ENCODE data around the gene IQGAP2.
"Not testable (repeated sequence)": the region's sequence is repeated elsewhere in the genome, so short reads cannot be mapped to it uniquely, and the experiment has no call there.

The IQGAP2 gene

DNA sequence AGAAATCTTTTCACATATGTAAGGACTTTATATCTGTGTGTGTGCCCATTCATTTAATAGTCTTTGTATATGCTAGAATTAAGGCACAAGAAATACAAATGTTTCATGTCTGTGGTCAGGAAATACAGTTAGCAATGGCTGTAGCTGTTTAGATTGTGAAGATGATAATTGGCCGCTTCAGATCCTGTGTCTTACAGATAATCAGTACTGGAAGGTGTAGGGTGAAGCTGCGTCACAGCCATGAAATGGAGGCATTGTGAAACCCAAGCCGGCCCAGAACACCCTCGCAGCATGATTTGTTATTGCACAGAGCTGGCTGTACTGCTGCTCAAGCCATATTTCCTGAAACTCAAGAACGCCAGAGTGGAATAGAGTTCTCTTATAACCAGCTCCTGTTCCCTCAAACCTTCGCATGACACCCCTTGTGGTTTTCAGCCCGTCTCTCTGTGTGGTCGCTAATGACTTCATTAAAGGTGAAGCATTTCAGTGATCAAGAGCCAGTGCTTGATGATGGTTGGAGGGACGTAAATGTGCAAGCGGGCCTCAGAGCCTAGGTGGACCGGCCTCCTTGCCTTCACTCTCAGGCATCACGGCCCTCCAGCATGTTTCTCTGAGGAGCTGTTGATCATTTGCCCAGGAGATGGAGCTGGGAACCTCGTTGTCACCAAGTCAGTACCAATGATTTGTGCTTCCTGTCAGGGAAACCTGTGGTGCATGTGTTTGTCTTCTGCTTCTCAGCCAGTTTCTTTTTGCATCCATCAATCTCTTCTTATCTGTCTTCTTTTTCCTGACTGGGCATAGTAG, 140.0 kb downstream of the IQGAP2 start:
- peak; percentile 51 for DNase-seq (ENCODE audit: low read depth)

DNA sequence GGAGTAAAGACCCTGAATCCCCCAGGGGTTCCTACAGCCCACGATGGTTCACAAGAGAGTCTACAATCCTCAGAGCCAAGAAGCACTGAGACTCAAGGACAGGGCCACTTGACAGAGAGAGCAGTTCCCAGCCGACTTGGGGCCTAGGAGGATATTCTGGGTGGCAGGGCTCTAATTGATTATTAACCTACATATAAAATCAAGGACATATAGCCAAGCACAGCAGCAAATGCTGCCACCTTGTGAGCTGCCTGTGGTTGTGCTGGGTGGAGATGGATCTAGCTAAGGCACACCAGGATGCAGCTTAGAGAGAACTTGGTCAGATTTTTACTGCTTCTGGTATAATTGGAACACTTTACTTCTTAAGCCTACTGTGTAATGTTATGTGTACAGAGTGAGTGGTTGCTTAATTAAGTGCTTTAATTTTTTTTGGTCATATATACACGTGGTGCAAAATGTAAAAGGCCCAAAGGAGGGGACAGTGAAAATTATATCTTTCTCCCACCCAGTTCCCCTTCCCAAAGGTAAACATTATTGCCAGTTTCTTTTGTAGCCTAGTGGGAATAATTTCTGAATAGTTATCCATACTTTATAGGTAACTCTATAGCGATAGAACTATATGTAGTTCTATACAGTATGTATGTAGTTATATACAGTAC, 141.3 kb downstream of the IQGAP2 start:
- DNase-seq (ENCODE audit: low read depth), result peak; percentile 48

DNA sequence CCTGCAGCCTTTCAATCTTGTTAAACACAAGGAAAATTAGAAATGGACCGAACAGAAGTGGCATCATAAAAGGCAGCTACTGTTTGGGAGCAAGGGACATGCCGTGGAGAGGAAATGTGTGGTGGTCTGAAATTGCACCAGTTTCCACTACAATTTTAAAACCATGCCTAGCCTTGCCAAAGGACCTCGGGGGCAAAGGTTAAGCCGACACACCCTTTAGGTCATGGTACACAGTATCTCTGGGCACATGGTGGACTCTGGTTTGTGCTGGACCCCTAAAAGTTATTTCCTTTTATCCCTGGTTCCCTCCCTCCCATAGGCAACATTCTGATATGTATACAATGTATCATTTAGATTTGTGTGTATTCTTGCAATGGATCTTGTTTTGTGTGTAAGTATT, 142.1 kb downstream of the IQGAP2 start:
- no peak for DNase-seq (ENCODE audit: low read depth)

DNA sequence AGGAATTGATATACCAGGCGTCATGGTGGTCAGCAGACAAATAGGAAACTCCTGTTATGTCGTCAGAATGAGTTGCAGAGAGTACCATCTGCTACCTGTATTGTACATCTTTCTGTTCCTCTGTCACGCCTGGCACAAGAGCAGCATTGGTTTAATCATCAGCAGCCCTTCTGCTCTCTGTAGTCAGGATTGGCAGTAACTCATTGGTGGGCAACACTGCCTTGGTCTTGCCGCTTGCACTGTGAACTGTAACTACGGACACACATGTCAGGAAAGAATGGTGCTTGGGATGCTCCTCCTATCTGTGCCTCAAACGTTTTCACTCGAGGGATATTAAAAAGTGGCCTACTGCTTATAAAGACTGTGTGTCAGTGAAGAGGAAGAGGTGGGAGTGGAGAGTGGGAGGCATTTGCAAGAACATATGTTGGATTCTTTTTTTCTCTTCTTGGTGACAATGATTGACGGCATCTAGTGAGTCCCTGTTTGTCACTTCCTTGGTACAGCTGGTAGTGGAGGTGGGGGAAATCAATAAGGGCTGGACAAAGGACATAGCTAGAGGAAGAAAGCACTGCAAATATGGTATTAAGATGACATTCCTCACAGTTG, 143.5 kb downstream of the IQGAP2 start:
- DNase-seq (ENCODE audit: low read depth), result no peak

DNA sequence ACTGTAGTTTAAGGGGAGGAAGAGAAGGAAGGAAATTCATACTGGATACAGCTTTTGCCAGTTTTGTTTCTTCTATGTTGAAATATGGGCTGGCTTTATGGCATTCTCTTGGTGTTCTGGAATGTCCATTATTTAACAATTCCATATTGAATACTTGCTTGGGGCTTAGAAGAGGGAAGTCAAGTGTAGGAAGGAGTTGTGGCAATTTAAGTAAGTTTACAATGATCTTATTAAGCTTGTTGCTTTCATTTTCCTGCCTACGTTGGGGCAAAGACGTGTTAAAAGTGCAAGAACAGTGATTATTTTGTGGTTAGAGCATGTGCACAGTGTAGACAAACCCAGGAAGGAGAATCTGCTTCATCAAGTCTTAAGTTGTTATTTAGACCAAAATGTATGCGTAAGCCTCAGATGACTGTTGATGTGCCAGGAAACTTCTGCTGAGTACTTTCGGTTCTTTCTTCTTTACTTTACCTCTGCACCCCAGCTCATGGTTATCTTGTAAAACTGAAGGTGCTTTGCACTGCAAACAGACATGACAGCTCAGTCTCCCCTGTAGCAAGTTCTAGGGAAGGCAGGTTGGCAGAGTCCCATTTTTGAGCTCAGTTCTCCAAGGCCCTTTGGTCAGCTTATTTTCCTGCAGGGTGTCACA, 144.3 kb downstream of the IQGAP2 start:
- peak; percentile 24 for DNase-seq (ENCODE audit: low read depth)

DNA sequence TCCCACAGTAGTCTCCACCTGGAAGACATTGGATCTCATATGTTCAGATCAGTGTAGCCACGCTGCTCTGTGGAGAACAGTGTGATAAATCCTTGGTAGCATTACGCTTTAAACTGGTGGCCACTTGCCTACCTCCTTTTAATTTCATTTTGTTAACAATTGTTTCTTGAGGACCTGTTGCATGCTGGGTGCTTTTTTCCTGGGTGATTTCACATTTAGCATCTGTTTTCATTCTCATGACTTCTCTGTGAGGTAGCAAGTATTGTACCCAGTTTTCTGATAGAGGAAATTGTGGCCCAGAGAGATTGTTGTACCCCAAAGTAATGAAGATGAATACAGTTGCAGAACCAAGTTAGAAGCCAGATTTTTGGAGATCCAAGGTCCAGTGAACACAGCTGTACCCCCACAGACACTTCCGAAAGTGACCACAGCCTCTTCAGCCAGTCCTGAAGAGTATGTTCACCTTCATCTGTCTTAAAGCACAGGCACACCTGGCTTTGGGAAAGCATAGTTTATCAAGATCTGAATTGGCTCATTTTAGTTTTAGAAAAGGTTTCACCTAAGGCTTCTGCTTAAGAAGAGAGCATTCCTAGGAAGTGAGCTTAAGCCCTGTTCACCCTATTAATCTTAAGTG, 144.9 kb downstream of the IQGAP2 start:
- DNase-seq (ENCODE audit: low read depth), result no peak

DNA sequence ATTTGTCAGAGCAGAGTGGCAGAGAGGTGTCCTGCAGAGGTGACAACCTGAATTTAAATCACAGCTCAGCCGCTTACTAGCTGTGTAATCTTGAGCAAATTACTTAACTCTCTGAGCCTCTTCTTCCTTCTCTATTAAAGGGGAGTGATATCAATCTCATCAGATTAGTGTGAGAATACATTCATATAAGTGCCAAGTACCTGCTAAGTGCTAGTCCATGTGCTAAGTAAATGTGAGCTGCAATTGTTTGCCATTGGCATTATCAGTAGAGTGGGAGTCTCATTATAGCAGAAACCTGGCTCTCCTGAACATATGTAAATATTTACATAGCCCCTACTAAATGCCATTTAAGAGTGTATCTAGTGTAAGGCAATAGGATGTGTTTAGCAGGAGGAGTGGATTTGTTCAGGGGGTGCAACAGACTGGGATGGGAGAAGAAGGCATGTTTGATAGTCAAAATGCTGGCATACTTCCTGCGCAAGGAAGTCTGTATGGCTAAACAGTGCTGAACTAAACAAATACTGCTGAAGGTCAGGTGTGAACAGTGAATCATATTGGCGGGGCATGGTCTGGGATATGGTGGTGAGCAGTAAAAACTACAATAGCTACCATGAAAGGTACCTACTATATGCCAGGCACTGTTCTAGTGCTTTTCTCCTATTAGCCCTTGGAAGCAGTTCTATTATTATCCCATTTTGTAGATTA, 145.6 kb downstream of the IQGAP2 start:
- DNase-seq (ENCODE audit: low read depth), result no peak

DNA sequence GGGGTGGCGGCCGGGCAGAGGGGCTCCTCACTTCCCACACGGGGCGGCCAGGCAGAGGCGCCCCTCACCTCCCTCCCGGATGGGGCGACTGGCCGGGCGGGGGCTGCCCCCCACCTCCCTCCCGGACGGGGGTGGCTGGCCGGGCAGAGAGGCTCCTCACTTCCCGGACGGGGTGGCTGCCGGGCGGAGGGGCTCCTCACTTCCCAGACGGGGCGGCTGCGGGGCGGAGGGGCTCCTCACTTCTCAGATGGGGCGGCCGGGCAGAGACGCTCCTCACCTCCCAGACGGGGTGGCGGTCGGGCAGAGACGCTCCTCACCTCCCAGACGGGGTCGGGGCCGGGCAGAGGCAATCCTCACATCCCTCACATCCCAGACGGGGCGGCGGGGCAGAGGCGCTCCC, 147.8 kb downstream of the IQGAP2 start:
- DNase-seq (ENCODE audit: low read depth), result not testable (repeated sequence)

DNA sequence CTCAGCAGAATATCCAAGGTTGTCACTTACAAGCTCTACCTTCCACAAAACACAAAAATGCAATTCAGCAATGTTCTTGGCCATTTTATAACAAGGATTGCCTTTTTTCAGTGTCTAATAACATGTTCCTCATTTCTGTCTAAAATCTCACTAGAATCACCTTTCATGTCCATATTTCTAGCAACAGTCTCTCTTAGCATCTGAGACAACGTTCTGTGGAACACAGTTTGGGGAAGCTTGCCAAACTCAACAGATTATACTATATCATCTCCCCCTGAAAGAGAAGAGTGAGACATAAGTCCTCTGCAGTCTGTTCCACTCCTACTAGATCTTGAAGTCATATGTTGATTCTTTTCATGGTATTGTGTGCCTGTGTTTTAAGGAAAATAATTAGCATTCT, 149.5 kb downstream of the IQGAP2 start:
- no peak for DNase-seq (ENCODE audit: low read depth)

DNA sequence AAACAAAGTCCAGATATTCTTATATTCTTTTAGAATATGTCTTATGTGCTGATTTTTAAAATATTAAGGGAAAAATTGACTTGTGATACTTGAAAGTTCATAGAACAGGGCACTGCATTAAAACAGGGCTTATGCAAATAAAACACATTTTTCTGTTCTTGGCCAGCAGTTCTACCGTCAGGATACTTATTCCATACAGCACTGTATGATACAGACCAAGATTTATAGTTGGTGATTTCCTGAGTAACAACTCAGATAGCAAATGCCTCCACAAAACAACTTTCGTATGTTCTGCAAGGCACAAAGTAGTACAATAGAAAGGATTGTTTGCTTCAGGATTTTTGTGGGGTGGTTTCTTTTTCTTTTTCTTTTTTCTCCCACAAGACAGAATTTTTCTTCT, 150.2 kb downstream of the IQGAP2 start:
- DNase-seq (ENCODE audit: low read depth), result no peak

DNA sequence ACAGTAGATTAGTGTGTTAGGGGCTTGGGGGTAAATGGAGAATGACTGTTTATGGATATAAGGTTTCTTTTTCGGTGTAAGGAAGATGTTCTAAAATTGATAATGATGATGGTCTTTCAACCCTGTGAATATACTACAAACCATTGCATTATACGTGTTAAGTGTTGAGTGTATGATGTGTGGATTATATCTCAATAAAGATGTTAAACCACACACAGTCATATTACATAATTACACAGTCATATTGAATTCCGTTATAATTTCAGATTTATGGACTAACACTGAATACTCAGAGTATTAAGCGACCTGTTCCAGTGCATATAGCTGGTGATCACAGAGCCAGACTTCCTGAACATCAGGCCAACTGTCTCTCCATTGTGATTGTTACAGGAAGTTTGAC, 152.0 kb downstream of the IQGAP2 start:
- DNase-seq (ENCODE audit: low read depth), result no peak

DNA sequence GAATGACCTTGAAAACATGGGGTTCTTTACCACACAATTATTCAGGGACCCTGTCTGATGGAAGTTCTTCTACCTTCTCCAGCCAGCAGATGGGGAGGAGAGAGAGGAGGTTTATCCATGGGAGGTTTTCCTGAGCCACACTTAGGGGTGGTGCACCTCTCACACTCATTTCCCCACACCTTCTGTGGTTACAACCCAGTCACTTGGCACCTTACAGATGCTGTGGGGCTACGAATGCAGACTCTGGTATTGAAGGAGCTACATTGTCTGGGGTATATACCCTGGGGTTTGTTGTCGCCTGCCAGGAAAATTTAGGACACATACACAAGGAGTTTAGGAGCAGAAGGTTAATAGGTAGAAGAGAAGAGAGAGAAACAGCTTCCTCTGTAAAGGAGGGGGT, 152.6 kb downstream of the IQGAP2 start:
- DNase-seq (ENCODE audit: low read depth), result no peak

DNA sequence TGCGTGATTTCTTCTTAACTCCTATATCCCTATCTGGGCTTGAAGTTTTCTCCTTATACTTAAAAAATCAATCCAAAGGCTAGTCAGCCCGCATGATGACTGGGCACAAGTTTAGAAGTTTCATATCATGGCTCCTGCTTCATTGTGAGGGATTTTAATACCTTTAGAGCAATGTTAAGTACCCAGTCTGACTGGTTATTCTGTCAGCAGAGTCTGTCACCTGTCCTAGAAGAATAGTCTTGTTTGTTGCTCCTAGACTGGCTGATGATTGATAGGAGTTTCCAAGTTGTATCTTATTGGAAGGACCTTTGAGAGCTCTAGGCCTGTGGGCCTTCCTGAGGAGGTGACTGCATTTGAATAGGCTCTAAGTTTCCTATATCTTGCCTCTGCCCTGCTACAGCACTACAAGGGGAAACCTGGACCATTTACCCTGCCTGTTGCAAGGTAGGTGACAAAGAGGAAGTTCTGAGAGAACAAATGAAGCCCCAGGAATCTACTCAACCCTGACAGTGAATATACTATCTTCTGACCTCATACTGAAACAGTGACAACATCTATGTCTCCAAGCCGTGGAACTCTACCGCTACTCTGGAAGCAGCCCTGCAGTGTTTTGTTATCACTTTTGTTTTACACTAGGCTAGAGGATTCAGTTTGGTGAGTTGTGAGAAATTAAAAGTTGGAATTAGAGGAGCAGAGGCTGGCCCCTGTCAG, 153.6 kb downstream of the IQGAP2 start:
- DNase-seq (ENCODE audit: low read depth), result no peak

DNA sequence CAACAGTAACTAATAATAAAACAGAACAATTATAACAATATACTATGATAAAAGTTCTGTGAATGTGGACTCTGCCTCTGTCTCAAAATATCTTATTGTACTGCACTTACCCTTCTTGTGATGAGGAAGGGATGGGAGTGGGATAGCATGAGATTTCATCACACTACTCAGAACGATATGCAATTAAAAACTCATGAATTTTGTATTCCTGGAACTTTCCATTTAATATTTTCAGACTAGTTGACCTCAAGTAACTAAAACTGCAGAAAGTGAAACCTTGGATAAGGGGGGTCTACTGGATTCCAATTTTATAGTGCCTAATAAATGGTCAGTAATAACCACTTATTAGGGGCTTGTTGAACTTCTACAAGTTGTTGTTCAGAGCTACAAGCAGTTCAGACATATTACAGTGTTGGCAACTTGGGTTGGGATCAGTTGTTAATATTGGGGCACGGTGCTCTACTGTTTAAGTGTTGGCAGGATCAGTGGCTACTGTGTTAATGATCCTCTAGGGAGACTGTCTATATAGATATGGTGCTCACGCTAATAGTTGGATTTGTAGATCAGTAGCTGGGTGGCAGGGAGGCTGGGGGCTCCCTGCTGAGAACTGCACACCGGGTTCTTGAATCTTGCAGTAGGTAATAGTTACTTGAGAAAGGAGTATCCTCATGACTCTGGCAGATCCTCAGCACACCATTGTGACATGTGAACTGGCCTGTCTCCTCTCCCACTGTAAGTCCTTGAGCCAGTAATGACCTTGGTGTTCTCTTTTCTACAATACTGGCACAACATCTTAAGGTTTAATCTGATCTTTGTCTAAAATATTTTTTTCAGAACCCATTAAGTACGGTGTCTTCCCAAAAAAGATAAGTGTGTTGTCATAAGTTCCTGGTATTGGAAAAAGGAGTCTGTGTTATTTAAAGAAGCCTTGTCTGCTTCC, 158.1 kb downstream of the IQGAP2 start:
- no peak for DNase-seq (ENCODE audit: low read depth)

DNA sequence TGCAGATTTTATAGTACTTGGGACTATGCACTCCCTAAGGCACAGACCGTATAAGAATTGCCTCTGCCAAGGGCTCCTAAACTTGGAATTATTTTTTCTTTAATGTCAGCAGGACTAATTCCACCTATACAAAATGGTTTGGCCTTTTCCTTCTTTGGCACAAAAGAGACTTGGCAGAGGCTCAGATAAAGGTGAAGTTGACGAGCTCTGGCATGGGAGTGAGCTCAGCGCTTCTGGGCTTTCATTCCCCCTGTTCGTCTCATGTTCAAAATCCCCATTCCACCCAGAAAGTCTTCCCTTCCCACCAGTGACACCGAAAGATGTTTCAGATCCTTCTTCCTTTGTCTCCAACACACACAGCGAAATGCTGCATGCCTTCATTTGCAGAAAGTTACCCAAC, 158.9 kb downstream of the IQGAP2 start:
- no peak for DNase-seq (ENCODE audit: low read depth)

DNA sequence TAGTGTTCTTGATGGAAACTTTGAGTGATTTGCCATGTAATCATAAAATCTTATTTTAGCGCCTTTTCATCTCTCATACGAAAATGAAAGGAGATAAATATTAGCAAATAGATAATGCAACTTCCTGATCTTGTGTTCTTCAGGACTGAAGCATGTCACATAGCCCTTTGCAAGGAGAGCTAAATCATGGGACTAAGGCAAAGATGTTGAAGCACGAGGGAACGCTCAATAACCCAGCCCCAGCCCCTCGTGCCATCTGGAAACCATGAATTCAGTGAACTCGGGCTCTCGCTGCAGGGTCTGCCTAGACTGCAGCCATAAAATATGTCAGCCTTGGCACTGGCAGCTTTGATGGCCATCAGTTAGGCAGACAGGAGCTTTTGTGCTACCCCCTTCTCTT, 161.9 kb downstream of the IQGAP2 start:
- no peak for DNase-seq (ENCODE audit: low read depth)

DNA sequence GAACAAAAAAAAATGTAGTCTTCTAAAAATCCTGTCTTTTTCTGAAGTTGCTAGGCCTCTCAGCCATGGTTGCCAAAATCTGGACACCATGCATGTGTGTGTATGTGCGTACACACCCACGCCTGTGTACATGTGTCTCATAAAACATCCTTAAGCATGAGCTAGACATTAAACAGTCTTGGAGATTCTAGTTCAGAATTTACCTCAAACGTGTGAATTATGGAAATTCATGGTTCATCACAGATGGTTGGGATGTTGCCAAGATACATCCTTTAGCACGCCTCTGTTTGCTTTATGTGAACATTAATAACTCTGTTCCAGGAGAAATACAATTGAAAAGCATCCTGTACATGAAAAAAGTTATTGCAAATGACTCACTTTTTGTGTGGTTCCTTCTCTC, 167.1 kb downstream of the IQGAP2 start:
- no peak for DNase-seq (ENCODE audit: low read depth)

DNA sequence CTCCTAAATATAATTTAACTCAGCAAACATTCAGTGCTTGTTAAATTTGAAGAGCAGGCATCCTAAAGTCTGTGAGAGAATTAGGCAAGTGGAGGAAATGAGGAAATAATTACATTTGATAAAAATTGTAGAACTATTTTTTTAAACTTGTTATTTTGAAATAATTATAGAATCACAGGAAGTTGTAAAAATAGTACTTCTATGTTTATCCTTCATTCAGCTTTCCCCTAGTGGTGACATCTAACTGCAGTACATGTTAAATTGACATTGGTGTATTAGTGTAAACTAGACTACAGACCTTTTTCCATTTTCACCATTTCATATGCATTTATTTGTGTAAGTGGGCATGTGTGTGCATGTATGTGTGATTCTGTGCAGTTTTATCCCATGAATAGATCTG, 168.5 kb downstream of the IQGAP2 start:
- no peak for DNase-seq (ENCODE audit: low read depth)

DNA sequence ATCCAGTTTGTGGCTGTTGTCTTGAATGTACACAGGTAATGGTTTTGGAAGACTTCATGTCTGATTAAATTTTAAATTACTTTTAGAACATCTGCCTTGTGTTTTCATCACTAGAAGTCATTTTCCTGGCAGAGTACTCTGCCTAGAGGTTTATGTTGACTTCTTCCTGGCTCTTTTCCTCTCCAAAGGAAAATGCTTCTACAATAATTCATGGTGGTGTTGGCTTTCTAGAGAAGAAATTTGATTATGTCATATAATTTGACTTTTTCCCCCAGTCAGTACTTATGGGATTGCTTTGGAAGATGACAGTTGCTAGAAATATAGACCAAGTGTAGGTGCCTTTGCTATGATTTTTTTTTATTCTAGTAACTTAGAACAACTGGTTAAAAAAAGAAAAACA, 173.4 kb downstream of the IQGAP2 start:
- no peak for DNase-seq (ENCODE audit: low read depth)

DNA sequence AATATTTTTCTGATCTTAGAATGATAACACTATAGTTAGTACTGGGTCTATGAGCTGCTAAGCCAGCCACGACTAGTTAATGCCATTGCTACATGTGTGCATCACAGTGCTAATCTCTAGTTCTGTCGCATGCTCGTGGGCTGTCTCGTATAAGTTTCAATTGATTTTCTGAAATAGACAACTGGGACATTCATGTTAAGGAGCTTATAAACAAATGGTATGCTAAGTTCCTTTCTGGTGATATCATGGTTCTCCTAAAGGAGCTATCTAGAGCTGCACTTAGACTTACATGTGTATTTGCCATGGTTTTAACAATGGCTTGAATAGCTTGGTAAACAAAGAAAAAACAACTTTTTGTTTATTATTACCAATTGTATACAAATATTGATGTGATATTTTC, 173.9 kb downstream of the IQGAP2 start:
- DNase-seq (ENCODE audit: low read depth), result no peak

All from T follicular helper cell (primary cell).